ENCODE results near the gene CFAP161. TPM values are rescaled to one million over a fixed set of nuclear protein-coding genes. Genes with fewer than 3 reads are reported as not detected.

CFAP161 gene, protein sequence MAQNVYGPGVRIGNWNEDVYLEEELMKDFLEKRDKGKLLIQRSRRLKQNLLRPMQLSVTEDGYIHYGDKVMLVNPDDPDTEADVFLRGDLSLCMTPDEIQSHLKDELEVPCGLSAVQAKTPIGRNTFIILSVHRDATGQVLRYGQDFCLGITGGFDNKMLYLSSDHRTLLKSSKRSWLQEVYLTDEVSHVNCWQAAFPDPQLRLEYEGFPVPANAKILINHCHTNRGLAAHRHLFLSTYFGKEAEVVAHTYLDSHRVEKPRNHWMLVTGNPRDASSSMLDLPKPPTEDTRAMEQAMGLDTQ
- 0.39 TPM in 1 of 2 replicates, not detected in the other for total RNA-seq

DNA sequence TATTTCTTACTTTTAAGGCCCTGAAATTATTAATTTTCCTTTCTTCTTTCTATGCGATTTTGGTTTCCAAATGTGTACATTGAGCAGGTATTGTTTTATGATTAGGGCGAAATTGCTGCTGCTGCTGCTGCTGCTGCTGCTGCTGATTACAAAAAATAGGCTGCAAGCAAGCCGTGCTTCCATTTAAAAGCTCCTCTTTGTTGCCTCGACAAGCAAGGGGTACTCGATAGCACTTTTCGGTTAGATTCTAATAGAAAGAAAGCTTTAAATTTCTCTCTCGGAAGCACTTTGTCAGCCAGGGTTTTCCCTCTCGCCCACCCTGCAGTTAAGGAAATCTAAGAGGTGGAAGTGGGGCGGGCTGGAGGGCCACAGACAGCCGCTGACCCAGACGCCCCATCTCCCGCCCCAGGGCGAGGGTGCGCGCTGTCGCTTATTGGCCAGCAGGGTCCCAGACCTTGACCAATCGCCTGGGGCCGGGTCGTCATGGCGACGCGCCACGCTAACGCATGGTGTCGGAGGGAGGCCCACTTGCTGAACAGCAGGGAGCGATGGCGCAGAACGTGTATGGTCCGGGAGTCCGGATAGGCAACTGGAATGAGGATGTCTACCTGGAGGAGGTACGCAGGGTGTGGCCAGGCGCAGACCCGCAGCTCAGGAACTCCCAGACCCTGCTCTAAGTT lies at the start of gene CFAP161:
CFAP161 (plus strand) TSS at position 489 of the 680 bp plus-strand sequence; CDS start at position 549, 60 bp downstream.

DNA sequence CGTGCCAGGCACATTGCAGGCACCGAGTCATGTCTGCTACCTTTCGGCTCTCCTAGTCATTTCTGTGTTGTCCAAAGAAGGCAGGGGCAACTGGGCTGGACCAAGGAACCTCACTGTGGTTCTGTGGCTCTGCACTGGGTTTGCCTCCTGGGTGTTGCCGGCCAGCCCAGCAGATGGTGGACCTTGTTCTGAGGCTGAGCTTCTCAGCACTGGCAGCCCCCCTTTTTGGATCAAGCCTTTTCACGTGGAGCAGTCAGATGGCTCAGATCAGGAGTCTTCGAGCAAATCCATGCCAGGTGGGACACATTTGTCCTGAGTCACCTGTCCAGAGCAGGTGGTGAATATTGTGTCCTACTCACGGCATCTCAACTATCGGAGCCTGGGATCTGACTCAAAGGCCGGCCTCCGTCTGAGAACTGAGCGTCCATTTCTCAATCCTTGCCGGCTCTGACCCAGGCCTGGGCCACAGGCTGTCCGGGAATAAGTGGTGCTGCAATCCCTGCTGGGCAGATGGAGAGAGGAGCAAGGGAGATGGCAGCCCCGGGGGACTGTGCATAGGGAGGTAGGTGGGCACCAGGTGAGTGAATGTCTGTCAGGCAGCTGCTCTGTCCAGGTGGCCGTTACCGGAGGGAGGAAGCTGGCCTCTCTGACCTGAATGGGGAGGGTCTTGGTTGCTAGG lies 62.6 kb downstream of the CFAP161 start, which contains the start of gene IL16:
IL16 (plus strand) TSS at position 304 of the 679 bp plus-strand sequence. CDS start 28,521 bp downstream, outside the sequence.

Other genes with a start within 250 kb of the CFAP161 start
- 17.8 and 27.5 TPM in 2 replicates for gene MESD, start 144.5 kb upstream of the CFAP161 start, total RNA-seq
- gene TLNRD1, start 133.3 kb upstream of the CFAP161 start, total RNA-seq, result 14.9 and 28.1 TPM in 2 replicates
- gene IL16, start 62.6 kb downstream of the CFAP161 start, total RNA-seq, result under 0.01 and 0.43 TPM in 2 replicates
- 5.7 and 7.9 TPM in 2 replicates for gene STARD5, start 189.9 kb downstream of the CFAP161 start, total RNA-seq
- gene TMC3, start 239.9 kb downstream of the CFAP161 start, total RNA-seq, result not detected in 2 replicates

All from placental epithelial cell (primary cell).